ENCODE results near the gene TMC3. TPM values are rescaled to one million over a fixed set of nuclear protein-coding genes. Genes with fewer than 3 reads are reported as not detected.

Gene TMC3
- total and polyA plus RNA-seq, 2 of the 13 experiments (the other 11 are each of a cell fraction or from before 2014, with no cell fraction given), result not detected

DNA sequence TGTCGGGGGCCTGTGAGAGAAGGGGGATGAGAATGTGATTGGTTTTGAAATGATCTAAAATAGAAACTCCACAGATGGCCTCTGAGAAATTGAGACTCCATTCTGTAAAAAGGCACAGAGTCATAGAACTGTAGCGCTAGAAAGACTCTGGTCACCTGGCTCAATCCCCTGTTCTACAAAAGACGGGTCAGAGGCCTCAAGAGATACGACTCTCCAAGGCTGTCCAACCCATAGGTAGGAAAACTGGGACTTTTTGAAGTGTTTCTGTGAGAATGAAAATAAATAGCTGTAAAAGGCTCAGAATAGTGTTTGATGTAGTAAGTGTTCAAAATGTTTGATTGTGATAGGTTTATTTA, 11.7 kb upstream of the TMC3 start:
- no peak for FAIRE-seq
- Histone ChIP-seq H3K4me3 (replicated peaks in 1 of 3; ENCODE audit: insufficient read depth in 1 of 3, low read depth in 2 of 3, low read length in 3 of 3) (no peak overlapping the region), H3K4me1 (ENCODE audit: insufficient read depth, low read length) (peaks cover 21% of the 10 kb centered on the region), H3K9ac (ENCODE audit: insufficient read depth, low read depth, low read length) (no peak overlapping the region), H3K9me3 (ENCODE audit: low read length) (peaks cover 4% of the 10 kb centered on the region; the same call in 1 of the 2 replicates), H3K36me3 (replicated peaks in 1 of 2; ENCODE audit: control insufficient read depth in 1 of 2, insufficient read depth in 2 of 2, low read length in 2 of 2) (no peaks in the 10 kb centered on the region), H3K27ac (ENCODE audit: extremely low read length, insufficient read depth, low read length) (no peak overlapping the region), H2AFZ (ENCODE audit: low read length) (no peak overlapping the region), H3K27me3 (ENCODE audit: control insufficient read depth in 1 of 2, insufficient read depth in 2 of 2, low read length in 2 of 2) (no peaks in the 10 kb centered on the region), H3K79me2 (ENCODE audit: insufficient read depth, low read length) (no peaks in the 10 kb centered on the region), H4K20me1 (ENCODE audit: insufficient read depth, low read length) (no peaks in the 10 kb centered on the region), H3K4me2 (ENCODE audit: low read depth, low read length) (peak overlapping the region; percentile 32; the same call in 1 of the 2 replicates)
- POLR2A ChIA-PET, result no interaction called here
- CTCF ChIA-PET (ENCODE audit: low intra/inter-chr PET ratio, low total read pairs), result no interaction called here
- no peak for TF ChIP-seq IKZF4 (CRISPR knock-in tag; IDR thresholded peaks at IDR 0.05; ENCODE audit: borderline replicate concordance, low read depth, not compliant biosample characterization)
- intact Hi-C loops (cut with micrococcal nuclease; ENCODE audit: unreplicated experiment), result no loop called here
- in situ Hi-C loops (cut with HindIII; ENCODE audit: extremely low pct_ligation_motif_present, low pct_unique_long_range_greater_than_20kb), result no loop called here
- WGBS (ENCODE audit: low lambda C conversion rate), result 12% methylated on average over 4 of the region's 4 CpGs
- DNase-seq (ENCODE audit: low spot score), result no peak
- ATAC-seq, result peak; percentile 35; the same call in 1 of the 3 replicates
- BruUV-seq (replicated peaks), result no TSS peak

DNA sequence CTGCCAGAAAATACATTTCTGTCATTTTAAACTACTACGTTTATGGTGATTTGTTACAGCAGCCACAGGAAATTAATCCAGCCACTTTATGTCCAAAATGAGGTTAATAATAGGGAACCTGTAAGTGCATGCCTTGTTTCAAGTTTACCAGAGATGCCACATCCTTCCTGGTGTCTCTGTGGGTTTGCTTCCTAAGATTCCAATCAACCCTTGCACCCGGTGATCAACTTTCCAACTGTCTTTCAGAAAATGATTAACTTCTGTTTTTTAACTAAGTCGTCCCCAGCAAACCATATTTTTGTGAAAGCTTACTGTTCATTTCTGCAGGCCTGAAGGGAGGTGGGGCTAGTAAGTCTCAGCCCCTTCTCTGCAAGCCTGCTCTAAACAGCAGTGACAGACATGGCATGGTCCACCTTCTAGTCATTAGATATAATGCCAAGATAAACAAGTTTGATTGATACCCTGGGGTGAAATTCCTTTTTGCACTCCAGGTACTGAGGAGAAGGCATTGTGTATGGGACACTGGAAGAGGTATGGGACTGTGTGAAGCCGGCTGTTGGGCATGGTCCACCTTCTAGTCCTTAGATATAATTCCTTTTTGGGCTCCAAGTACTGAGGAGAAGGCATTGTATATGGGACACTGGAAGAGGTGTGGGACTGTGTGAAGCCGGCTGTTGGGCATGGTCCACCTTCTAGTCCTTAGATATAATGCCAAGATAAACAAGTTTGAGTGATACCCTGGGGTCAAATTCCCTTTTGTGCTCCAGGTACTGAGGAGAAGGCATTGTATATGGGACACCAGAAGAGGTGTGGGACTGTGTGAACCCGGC, 11.1 kb upstream of the TMC3 start:
- Histone ChIP-seq H3K4me1 (ENCODE audit: insufficient read depth, low read length) (peaks cover 21% of the 10 kb centered on the region), H4K20me1 (ENCODE audit: insufficient read depth, low read length) (no peaks in the 10 kb centered on the region), H3K4me2 (ENCODE audit: low read depth, low read length) (peak overlapping the region; percentile 32; the same call in 1 of the 2 replicates), H3K79me2 (ENCODE audit: insufficient read depth, low read length) (no peaks in the 10 kb centered on the region), H3K9me3 (ENCODE audit: low read length) (peaks cover 4% of the 10 kb centered on the region; the same call in 1 of the 2 replicates), H3K4me3 (replicated peaks in 1 of 3; ENCODE audit: insufficient read depth in 1 of 3, low read depth in 2 of 3, low read length in 3 of 3) (no peak overlapping the region), H3K27me3 (ENCODE audit: control insufficient read depth in 1 of 2, insufficient read depth in 2 of 2, low read length in 2 of 2) (no peaks in the 10 kb centered on the region), H3K27ac (ENCODE audit: extremely low read length, insufficient read depth, low read length) (no peak overlapping the region), H3K9ac (ENCODE audit: insufficient read depth, low read depth, low read length) (no peak overlapping the region), H3K36me3 (replicated peaks in 1 of 2; ENCODE audit: control insufficient read depth in 1 of 2, insufficient read depth in 2 of 2, low read length in 2 of 2) (no peaks in the 10 kb centered on the region), H2AFZ (ENCODE audit: low read length) (no peak overlapping the region)
- ATAC-seq (peak; percentile 76), DNase-seq (ENCODE audit: low spot score) (peak; percentile 55), FAIRE-seq (peak; percentile 12)
- BruUV-seq (replicated peaks), result no TSS peak
- ChIA-PET CTCF (ENCODE audit: low intra/inter-chr PET ratio, low total read pairs) (no interaction called here), POLR2A (no interaction called here)
- in situ Hi-C loops (cut with HindIII; ENCODE audit: extremely low pct_ligation_motif_present, low pct_unique_long_range_greater_than_20kb), result no loop called here
- WGBS (ENCODE audit: low lambda C conversion rate), result 12% methylated on average over 6 of the region's 6 CpGs
- intact Hi-C loops (cut with micrococcal nuclease; ENCODE audit: unreplicated experiment), result no loop called here
- TF ChIP-seq, protein P1, sequence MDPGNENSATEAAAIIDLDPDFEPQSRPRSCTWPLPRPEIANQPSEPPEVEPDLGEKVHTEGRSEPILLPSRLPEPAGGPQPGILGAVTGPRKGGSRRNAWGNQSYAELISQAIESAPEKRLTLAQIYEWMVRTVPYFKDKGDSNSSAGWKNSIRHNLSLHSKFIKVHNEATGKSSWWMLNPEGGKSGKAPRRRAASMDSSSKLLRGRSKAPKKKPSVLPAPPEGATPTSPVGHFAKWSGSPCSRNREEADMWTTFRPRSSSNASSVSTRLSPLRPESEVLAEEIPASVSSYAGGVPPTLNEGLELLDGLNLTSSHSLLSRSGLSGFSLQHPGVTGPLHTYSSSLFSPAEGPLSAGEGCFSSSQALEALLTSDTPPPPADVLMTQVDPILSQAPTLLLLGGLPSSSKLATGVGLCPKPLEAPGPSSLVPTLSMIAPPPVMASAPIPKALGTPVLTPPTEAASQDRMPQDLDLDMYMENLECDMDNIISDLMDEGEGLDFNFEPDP (CRISPR knock-in tag; conservative IDR thresholded peaks at IDR 0.05), result no peak
- TF ChIP-seq EP300 (IDR thresholded peaks at IDR 0.05; ENCODE audit: low read depth in 2 of 2, low read length in 2 of 2), result peak in 1 of 2 experiments; percentile 54; a peak in 1 of 4 replicates
- no peak for TF ChIP-seq EP300 (CRISPR knock-in tag; IDR thresholded peaks at IDR 0.05; ENCODE audit: borderline replicate concordance)
- peak; percentile 15; the same call in 1 of the 2 replicates for TF ChIP-seq HNF4G (IDR thresholded peaks at IDR 0.05; ENCODE audit: borderline replicate concordance, low read depth, low read length)
- TF ChIP-seq HNF4G (CRISPR knock-in tag; IDR thresholded peaks at IDR 0.05; ENCODE audit: borderline replicate concordance, low read depth), result no peak
- no peak for TF ChIP-seq JUN (CRISPR knock-in tag; IDR thresholded peaks at IDR 0.05)
- no peak for TF ChIP-seq PAWR (CRISPR knock-in tag; IDR thresholded peaks at IDR 0.05; ENCODE audit: borderline replicate concordance)
- TF ChIP-seq ZNF788 (CRISPR knock-in tag; IDR thresholded peaks at IDR 0.05; ENCODE audit: borderline replicate concordance), result no peak
- no peak for TF ChIP-seq SOX13 (IDR thresholded peaks at IDR 0.05)
- peak in 1 of 2 experiments; percentile 17; a peak in 1 of 4 replicates for TF ChIP-seq SOX13 (CRISPR knock-in tag; conservative IDR thresholded peaks at IDR 0.05 in 1 of 2, IDR thresholded peaks at IDR 0.05 in 1 of 2)
- TF ChIP-seq, protein P2, sequence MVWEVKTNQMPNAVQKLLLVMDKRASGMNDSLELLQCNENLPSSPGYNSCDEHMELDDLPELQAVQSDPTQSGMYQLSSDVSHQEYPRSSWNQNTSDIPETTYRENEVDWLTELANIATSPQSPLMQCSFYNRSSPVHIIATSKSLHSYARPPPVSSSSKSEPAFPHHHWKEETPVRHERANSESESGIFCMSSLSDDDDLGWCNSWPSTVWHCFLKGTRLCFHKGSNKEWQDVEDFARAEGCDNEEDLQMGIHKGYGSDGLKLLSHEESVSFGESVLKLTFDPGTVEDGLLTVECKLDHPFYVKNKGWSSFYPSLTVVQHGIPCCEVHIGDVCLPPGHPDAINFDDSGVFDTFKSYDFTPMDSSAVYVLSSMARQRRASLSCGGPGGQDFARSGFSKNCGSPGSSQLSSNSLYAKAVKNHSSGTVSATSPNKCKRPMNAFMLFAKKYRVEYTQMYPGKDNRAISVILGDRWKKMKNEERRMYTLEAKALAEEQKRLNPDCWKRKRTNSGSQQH (CRISPR knock-in tag; IDR thresholded peaks at IDR 0.05; ENCODE audit: low read depth), result no peak
- TF ChIP-seq, protein P3, sequence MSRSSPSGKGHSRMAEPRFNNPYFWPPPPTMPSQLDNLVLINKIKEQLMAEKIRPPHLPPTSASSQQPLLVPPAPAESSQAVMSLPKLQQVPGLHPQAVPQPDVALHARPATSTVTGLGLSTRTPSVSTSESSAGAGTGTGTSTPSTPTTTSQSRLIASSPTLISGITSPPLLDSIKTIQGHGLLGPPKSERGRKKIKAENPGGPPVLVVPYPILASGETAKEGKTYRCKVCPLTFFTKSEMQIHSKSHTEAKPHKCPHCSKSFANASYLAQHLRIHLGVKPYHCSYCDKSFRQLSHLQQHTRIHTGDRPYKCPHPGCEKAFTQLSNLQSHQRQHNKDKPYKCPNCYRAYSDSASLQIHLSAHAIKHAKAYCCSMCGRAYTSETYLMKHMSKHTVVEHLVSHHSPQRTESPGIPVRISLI (CRISPR knock-in tag; IDR thresholded peaks at IDR 0.05; ENCODE audit: borderline replicate concordance), result no peak

All from HepG2 (cell line).